Adipose tissue (tissue), 3 donors: ENCODE results near the gene TMEM187. TPM values are rescaled to one million over a fixed set of nuclear protein-coding genes. Genes with fewer than 3 reads are reported as not detected.

Source experiments
- H3K27ac ChIP-seq: one replicate; pipeline ENCODE4 v1.5.1; 2013; ENCODE audit warnings: low read depth, low read length
- WGBS, 3 donors: extraction: QIAGEN DNeasy Blood & Tissue Kit; methylation state at CpG; one replicate each; pipeline ENCODE4 v1.1.7; 2013; 5-methylcytosine and 5-hydroxymethylcytosine counted together
- polyA plus RNA-seq, 3 donors: library from polyadenylated mRNA; stranded (reverse); fragments of 200-250 nt; gene quantifications; one replicate each; pipeline ENCODE4 v1.2.3, GENCODE V29; 2013
- donor health status: healthy with polysubstance abuse.
- donor health status: Bipolar disorder and iron deficiency.
- donor health status: healthy.

Gene TMEM187, protein sequence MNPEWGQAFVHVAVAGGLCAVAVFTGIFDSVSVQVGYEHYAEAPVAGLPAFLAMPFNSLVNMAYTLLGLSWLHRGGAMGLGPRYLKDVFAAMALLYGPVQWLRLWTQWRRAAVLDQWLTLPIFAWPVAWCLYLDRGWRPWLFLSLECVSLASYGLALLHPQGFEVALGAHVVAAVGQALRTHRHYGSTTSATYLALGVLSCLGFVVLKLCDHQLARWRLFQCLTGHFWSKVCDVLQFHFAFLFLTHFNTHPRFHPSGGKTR
- polyA plus RNA-seq: 10 to 100 TPM in 1 of 3 donors, 1 to 10 TPM in 2; 3.3 to 14.3 (median 5.8) TPM

DNA sequence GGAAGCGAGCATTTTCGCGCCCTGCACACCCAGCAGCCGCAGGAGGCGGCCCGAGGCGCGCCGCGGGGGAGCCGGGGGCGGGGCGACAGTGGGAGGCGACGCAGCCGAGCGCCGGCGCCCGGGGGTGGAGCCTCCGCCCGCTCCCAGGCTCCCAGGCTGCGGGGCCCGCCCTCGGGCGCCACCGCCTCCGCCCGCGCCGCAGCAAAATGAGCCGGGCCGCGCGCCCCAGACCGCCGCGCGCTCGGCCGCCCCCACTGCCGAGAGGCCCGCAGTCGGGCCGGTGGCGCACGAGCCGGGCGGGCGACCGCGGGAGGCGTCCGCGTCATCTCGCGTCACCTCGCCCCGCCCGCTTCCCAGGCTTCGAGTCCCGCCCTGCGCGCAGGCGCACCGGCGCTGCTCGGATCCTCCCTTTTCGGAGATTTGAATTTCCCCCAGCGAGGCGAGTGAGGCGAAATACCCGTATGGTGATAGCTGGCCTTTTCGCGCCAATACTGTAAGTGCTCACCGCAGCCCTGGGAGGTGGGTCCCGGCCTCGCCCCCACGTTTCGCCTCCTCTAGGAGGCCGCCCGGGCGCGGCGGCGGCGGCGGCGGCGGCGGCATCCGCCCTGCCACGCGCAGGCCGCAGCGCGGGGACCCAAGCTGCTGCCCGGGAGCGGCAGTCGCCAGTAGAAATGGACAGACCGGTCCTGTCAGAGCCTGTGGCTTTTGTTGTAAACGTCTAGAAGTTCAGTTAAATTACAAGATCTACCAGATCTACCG, at the start of gene TMEM187:
Gene TMEM187 (plus strand): TSS at position 387 of the 759 bp plus-strand sequence. CDS start 9,309 bp downstream, outside the sequence.
- 0 to 11% (median 1%) methylated on average over 37 to 103 of the region's 103 CpGs for WGBS, 3 donors
- peak within 1 kb of the TSS; percentile 86 for H3K27ac ChIP-seq

- H3K27ac ChIP-seq: no peak overlapping the region
- 26 to 54% (median 46%) methylated on average over 13 to 25 of the region's 25 CpGs for WGBS, 3 donors
These were observed 49.4 kb upstream of the TMEM187 start for GRCh38 chrX:153922932-153923857.

GRCh38 chrX:153924149-153924861, 48.2 kb upstream of the TMEM187 start:
- no peak overlapping the region for H3K27ac ChIP-seq
- 7 to 42% (median 35%) methylated on average over 14 of the region's 14 CpGs for WGBS, 3 donors

- H3K27ac ChIP-seq: no peak overlapping the region
- whole genome bisulfite sequencing, 3 donors: 49 to 80% (median 75%) methylated on average over 4 of the region's 4 CpGs
These were observed 47.2 kb upstream of the TMEM187 start for GRCh38 chrX:153925387-153925738.

- peak within 1 kb of the TSS; percentile 43 for H3K27ac ChIP-seq
- WGBS, 3 donors: 10 to 31% (median 16%) methylated on average over 35 to 53 of the region's 59 CpGs
These were observed 46.6 kb upstream of the TMEM187 start, which contains the start of gene ARHGAP4 for GRCh38 chrX:153925739-153926551. ARHGAP4 (minus strand) TSS chrX:153926264; CDS start chrX:153926202, 62 bp downstream.

- peak overlapping the region; percentile 28 for H3K27ac ChIP-seq
- 13 to 48% (median 13%) methylated on average over 3 to 4 of the region's 4 CpGs for WGBS, 3 donors
These were observed 46.0 kb upstream of the TMEM187 start for GRCh38 chrX:153926552-153926857.

GRCh38 chrX:153926858-153927671, 45.5 kb upstream of the TMEM187 start:
- WGBS, 3 donors: 3 to 28% (median 22%) methylated on average over 17 to 31 of the region's 31 CpGs
- H3K27ac ChIP-seq: peak overlapping the region; percentile 43

DNA sequence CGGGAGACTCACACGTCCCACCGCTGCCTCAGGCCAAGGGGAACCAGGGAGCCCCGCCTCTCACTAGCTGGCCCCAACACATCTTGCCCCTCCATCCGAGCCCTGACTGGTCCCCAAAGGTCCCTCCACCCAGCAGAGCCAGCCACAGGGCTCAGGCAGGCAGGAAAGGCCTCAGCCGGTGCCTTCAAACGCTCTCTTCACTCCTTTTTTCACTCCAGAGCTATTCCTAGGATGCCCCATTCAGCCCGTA, 45.0 kb upstream of the TMEM187 start:
- WGBS, 3 donors: 0 to 10% (median 2%) methylated on average over 7 to 8 of the region's 8 CpGs
- H3K27ac ChIP-seq: peak overlapping the region; percentile 49

DNA sequence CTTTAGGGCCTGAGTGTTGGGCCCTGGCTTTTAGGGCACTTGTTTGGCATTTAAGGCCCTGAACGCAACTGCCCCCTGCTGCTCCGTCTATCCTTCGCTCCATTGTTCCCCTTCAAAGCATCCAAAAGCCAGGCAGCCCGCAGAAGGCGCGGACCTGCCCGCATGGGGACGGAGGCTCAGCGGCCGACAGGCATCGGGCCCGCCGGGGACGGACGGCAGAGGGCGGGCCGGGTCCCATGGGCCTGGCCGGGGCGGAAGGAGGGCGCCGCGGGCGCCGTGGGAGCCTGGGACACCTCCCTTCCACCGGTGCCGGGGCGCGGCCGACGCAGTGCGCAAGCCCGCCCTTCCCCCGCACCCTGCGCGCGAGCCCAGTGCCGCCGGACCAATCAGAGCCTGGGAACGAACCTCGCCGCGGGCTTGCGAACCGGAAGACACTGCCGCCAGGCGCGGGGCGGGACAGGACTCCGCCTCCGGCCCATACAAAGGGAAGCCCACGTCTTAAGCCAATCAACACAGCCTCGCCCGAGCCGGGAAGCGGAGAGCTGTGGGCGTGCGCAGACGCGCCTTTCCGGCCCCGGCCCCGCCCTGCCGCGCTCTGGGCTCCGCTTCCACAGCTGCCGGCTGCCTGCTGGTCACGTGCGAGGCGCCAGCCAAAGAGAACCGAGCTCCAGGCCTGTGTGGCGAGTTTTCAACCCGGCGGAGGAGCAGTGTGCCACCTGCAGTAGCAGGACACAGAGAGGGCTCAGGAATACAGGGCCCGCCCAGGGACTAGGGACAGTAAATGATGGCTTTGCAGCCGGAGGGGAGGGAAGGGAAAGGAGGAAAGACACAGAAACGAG, 44.4 kb upstream of the TMEM187 start:
- 0 to 11% (median 0%) methylated on average over 24 to 76 of the region's 76 CpGs for WGBS, 3 donors
- peak overlapping the region; percentile 49 for H3K27ac ChIP-seq

- 34 to 60% (median 42%) methylated on average over 5 to 9 of the region's 9 CpGs for WGBS, 3 donors
- H3K27ac ChIP-seq: no peak overlapping the region
These were observed 43.7 kb upstream of the TMEM187 start for GRCh38 chrX:153928846-153929245.

DNA sequence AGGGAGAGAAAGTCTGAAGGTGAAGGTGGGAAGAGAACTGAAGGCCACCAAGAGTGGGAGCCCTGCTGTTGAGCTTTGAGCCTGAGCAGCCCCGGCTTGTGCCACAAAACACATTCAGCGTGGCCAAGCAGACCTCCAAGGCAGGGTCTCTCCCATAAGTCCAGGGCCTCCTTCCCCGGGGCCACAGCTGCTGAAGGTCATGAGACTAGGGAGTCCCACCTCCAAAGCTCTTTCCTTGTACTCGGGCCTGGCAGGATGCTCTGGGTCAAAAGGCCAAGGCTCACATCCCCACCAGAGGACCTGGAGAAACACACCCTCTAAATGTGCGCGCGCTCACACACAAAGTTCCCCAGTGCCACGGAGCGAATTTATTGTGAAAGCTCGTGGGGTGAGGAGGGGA, 43.0 kb upstream of the TMEM187 start:
- WGBS, 3 donors: 73 to 88% (median 80%) methylated on average over 9 to 10 of the region's 10 CpGs
- no peak overlapping the region for H3K27ac ChIP-seq

GRCh38 chrX:153930011-153930910, 42.3 kb upstream of the TMEM187 start:
- no peak overlapping the region for H3K27ac ChIP-seq
- WGBS, 3 donors: 88 to 91% (median 89%) methylated on average over 16 to 31 of the region's 31 CpGs

GRCh38 chrX:153931151-153931550, 41.4 kb upstream of the TMEM187 start:
- H3K27ac ChIP-seq: no peak overlapping the region
- WGBS, 3 donors: 87 to 90% (median 87%) methylated on average over 5 to 8 of the region's 8 CpGs

DNA sequence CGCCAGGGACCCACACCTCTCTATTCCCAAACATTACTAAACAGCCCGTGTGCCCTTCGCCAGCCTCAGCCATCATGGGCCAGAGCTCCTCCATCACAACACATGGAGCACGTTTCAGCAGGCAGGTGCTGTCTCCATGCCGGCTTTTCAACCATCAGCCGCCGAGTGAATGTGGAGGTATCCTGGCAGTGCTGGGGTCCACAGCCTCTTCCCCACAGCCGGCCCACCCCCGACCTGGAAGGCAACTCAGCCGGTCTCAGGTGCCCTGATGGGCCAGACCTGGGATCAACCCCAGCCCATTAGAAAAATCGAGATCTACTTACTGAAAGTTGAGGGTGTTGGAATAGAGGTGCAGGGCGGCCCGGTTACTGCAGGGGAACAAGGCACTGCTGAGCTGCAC, 40.8 kb upstream of the TMEM187 start:
- no peak overlapping the region for H3K27ac ChIP-seq
- whole genome bisulfite sequencing, 3 donors: 91 to 95% (median 92%) methylated on average over 11 to 13 of the region's 13 CpGs

DNA sequence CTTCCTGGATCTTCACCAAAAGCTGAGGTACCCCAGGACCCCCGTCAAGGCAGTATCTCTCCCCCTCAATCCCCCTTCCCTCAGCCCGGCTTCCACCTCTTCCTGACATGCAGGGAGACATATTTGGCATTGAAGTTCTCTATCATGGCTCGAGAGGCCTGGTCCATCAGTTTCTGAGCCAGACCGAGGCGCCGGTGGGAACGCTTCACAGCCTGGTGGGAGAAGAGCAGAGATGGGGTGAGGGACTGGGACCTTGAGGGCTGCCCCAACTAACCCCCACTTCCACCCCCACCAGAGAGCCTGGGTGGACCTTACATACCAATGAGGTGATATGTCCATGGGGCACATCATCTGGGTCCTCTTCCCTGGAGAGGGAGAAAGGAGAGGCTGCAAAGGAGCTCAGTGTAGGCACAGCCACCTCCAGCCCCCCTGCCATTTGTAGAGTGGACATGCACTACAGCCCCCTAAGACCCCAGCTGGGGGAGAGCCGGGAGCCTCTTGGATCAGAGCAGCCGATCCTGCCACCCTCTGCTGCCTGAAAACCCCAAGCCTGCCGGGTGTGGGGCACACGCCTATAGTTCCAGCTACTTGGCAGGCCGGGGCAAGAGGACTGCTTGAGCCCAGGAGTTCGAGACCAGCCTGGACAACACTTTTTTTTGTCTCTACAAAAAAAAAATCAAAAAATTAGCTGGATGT, 40.2 kb upstream of the TMEM187 start:
- no peak overlapping the region for H3K27ac ChIP-seq
- WGBS, 3 donors: 90 to 92% (median 91%) methylated on average over 12 to 13 of the region's 13 CpGs
